NCI-H2171 (cell line): ENCODE data around the gene TMEM163.
A peak's percentile ranks its signal among the peaks of the same experiment; 100 is the strongest.

Experiments used
- DNase-seq: peaks from one replicate; lab custom pipeline; 2025; lab: John Stamatoyannopoulos, UW

The TMEM163 gene

GRCh38 chr2:134692499-134692898 lies 26.3 kb downstream of the TMEM163 start:
- no peak for DNase-seq

DNA sequence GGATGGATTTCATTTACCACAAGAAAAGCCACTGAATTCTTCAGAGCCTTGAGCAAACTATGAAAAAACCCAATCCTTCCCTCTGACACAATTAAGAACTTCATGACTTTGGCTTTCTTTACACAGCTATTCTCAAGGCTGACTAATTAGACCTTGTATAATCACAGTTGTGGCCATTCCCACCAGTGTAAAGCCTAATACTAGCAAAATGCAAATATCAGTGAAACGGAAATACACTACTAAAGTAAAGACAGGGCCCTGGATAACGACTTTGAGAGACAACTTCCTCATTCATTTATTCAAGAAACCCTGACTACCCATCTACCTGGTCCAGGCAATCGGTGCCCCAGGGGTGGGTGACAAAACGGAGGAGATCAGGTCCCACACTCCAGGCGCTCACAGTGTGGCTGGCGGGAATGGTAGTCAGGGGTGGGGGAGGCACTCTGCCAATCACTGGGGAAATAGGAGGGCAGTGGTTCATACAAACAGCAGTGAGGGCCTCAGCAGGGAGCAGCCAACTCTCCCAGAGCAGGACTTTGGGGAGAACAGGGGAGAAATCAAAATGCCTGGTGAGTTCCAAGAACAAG lies 28.1 kb downstream of the TMEM163 start:
- DNase-seq, result no peak

DNA sequence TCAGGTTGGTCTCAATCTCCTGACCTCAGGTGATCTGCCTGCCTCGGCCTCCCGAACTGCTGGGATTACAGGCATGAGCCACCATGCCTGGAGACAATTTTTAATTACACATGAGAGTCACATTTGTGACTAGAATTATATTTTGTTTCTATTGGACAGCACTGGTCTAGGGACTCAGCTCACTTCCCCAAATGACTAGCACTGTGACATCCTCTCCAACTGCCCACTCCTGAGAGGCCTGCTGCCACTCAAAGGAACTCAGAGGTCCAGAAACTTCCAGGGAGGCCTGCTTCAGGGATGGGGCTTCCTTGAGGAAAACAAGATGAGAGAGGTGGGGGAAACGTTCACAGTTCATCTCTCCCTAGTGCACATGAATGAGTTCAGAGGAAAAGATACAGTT lies 29.5 kb downstream of the TMEM163 start:
- no peak for DNase-seq

GRCh38 chr2:134685967-134686366 lies 32.8 kb downstream of the TMEM163 start:
- no peak for DNase-seq

- no peak for DNase-seq
These were observed 35.2 kb downstream of the TMEM163 start for GRCh38 chr2:134683561-134684112.

DNA sequence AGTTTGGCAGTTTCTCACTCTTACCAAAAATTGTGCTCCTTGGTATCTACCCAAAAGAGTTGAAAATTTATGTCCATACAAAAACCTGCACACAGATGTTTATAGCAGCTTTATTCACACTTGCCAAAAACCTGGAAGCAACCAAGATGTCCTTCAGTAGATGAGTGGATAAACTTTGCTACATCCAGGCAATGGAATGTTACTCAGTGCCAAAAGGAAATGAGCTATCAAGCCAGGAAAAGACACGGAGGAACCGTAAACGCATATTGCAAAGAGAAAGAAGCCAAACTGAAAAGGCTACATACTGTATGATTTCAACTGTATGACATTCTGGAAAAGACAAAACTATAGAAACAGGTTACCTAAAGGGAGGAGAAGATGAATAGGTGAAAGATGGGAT lies 36.1 kb downstream of the TMEM163 start:
- no peak for DNase-seq

GRCh38 chr2:134681201-134681600 lies 37.6 kb downstream of the TMEM163 start:
- no peak for DNase-seq

- DNase-seq, result no peak
These were observed 39.1 kb downstream of the TMEM163 start for GRCh38 chr2:134679745-134680144.

- DNase-seq, result no peak
These were observed 39.5 kb downstream of the TMEM163 start for GRCh38 chr2:134679294-134679693.

DNA sequence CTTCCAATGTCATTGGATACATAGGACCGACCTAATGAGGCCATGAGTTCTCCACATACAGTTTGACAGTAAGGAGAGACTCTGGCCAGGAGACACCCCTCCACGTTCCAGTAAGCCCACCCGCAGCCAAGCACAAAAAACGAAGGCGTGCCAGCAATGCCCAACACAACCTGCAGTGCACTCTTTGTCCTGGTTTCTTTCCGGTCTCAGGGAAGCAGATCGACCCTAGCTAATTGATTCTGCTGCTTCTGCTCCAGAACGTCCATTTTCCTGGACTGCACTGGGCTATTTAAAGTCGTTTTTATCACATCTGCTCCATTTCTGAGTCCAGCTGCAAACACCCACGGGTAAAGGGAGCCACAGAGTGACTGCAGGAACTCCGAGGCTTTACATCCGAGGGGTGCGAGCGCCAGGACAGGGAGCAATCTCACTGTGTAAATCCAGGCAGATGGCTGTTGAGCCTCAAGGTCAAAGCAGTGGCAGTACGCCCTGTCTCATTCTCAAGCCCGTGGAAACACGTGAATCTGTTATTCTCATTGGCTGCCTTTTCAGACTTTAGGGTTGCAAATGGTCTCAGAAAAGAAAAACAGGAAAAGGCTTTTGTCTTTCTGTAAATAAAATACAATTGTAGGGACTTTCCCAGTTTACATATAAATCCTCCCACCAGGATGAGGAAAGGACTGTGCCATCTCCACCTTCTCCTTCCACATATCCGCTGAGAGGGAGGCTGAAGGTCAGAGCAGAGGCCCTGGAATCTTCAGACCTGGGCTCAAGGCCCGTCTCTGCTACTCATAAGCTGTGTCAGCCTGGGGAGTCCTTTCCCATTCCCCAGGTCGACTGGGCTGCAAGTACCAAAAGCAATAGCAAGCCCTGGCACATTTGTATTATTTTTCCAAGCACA lies 40.7 kb downstream of the TMEM163 start:
- no peak for DNase-seq

GRCh38 chr2:134676960-134677359 lies 41.8 kb downstream of the TMEM163 start:
- DNase-seq, result no peak

DNA sequence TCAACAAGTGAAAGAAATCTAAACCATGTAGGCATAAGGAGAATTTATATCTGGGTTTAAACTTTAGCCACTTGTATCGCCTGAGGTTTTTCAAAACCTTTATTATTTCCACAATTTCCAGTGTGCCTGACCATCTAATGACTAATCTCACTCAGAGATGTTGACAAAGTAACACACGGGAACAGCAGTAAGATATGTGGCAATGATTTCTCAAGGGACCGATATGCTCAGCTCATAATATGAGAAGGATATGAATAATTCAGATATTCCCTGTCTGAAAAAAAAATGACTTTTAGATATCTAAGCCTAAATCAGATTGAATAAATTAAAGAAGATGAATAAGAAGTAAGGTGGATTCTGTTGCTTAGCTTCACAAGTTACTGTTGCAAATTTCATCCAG lies 43.5 kb downstream of the TMEM163 start:
- no peak for DNase-seq

DNA sequence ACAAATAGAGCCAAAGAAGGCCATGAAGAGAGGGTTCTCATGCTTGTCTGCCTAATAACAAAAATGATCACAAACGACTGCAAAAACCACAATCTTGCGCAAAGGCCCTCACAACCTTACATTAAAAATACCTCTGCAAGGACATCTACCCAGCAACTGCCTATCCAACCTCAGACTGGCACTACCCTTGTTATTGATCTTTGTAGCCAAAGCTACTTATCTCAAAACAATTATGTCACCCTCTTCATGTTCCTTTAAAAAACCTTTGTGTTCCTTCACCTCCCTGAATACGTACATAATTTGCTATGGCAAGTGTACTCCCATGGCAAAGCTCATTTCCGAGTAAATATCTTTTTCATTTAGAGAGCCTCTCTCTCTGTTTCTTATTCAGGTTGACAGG lies 44.1 kb downstream of the TMEM163 start:
- no peak for DNase-seq

DNA sequence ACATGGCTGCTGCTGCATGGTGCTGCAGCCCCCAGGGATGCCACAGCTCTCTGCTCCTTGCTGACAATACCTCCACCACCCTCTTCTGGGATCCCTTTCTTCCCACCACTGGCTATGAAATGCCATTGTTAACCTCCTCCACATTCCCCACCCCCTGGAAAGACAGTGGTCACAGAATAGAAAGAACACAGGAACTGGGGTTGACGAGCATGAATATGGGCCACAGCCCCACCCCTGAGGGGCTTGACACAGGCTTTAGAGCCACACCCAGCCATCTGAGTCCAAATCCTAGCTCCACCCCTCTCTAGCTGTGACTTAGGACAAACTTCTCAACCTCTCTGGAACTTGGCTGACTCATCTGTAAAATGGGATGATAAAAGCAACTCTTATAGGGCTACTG lies 47.3 kb downstream of the TMEM163 start:
- DNase-seq, result no peak

- DNase-seq, result no peak
These were observed 47.8 kb downstream of the TMEM163 start for GRCh38 chr2:134670955-134671354.

DNA sequence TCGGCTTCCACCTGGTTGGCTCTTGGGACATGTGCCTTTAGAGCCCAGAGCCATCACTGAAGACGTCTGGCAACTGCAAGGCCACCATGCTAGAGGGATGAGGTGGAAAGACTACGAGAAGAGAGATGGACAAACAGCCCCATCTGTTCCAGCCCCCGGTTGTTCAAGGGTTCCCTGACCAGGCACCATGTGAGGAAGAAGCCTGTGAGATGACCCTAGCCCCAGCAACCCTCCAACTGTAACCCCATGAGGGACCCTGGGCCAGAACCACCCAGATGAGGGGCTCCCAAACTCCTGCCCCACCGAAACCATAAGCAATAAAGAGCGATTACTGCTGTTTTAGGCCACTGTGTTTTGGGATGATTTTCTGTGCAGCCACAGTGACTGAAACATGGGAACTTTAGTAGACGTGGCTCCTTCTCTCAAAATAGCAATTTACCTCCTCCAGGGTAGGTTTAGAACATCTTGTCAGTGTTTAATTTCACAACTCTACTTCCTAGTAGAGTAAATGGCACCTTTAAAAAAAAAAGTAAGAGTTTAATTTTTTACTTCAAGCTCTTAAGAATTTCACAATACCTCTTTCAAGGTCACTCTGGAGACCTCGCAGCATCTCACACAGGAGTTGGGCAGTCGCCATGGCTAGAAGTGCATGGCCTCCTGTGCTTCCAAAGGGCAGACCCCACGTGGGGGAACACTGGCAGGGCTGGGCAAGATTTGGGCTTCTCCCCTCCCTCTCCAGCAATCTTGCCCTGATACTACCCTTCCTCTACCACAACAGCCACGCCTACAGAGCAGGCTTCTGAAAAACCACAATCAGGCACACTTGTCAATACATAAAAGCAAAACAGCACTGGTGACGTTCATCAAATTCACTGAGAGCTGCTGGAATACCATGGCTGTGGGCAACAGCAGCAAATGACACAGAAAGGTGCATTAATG lies 48.8 kb downstream of the TMEM163 start:
- no peak for DNase-seq

DNA sequence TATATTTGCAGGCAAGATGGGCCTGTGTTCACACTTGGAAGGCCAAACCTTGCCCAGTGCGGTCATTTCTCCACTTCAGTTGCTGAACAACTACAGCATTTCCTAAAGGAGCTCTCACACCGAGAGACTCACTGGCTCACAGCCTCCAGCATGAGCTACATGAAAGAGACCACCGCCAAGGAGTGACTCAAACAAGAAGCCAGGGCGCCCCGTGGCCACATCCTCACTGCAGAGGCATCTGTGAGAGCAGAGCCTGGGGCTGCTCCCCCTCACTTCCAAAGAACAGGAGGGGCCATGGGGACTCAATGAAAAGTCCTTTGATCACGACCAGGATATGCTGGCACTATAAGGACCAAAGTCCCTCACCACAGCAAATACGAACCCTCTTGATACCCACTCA lies 50.0 kb downstream of the TMEM163 start:
- no peak for DNase-seq

- DNase-seq, result no peak
These were observed 51.3 kb downstream of the TMEM163 start for GRCh38 chr2:134667541-134667940.

DNA sequence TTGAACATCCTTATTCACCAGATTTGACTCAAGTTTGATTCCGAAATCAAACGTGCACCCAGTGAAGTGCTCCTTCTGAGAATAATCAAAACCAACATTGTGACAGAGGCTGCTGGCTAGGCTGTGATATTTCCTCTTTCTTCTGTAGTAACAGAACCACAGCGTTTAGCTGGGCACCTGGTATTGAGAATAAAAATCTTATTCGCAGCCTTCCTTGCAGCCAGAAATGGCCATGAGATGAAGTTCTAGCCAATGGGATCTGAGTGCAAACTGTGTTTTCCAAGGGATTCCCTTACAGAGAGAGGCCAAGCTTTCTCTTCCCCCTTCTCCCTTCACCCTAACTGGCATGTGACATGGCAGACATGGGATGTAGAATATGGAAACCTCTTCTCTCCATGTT lies 51.7 kb downstream of the TMEM163 start:
- DNase-seq, result no peak

GRCh38 chr2:134665727-134666506 lies 52.9 kb downstream of the TMEM163 start:
- peak; percentile 34 for DNase-seq
